Testis (tissue), 2 donors: ENCODE results near the gene SHB.

Source experiments
- CTCF ChIP-seq, 3 experiments: fragments of 450-650 bp in 2 of 3; fragments of 200-600 bp in 1 of 3; sonication (generic) in 1 of 3; IDR thresholded peaks; one replicate each; pipeline ENCODE4 v1.5.1; 2016 to 2019; ENCODE audit warnings: antibody characterized with exemption in 3 of 3, mild to moderate bottlenecking in 2 of 3, moderate library complexity in 1 of 3
- POLR2A ChIP-seq: fragments of 450-650 bp; IDR thresholded peaks from one replicate; pipeline ENCODE4 v1.6.1; 2017; ENCODE audit warnings: antibody characterized with exemption, mild to moderate bottlenecking, moderate library complexity

- TF ChIP-seq CTCF (IDR thresholded peaks at IDR 0.05), result no peak
- TF ChIP-seq POLR2A, result no peak
Measured at GRCh38 chr9:37931592-37931991, 137.4 kb downstream of the SHB start.
